Stimulated activated CD8-positive, alpha-beta memory T cell treated with anti-CD3 and anti-CD28 coated beads, Interleukin-7, amount 100 ng/mL, for 4 hours (primary cell): ENCODE results near the gene DPYSL4.

Experiments
- DNase-seq, 2 donors: peaks; one replicate each; pipeline ENCODE4 v3.0.0-alpha.2; 2020; ENCODE audit warnings: low read depth in 2 of 2

Gene DPYSL4

GRCh38 chr10:132186488-132187429 is at the start of gene DPYSL4:
DPYSL4 (plus strand) TSS chr10:132186948; CDS start chr10:132187064, 116 bp downstream.
- DNase-seq, result no peak

- DNase-seq, result no peak
Observed at GRCh38 chr10:132137111-132138072, 49.4 kb upstream of the DPYSL4 start.

- DNase-seq, result no peak
Observed at GRCh38 chr10:132138133-132138532, 48.6 kb upstream of the DPYSL4 start.

GRCh38 chr10:132138596-132138995 is 48.2 kb upstream of the DPYSL4 start:
- DNase-seq, result no peak

- no peak for DNase-seq
Observed at GRCh38 chr10:132139526-132139925, 47.2 kb upstream of the DPYSL4 start.

GRCh38 chr10:132140167-132140925 is 46.4 kb upstream of the DPYSL4 start:
- DNase-seq, result no peak

- DNase-seq, result no peak
Observed at GRCh38 chr10:132141076-132141475, 45.7 kb upstream of the DPYSL4 start.

- no peak for DNase-seq
Observed at GRCh38 chr10:132141526-132142395, 45.0 kb upstream of the DPYSL4 start.

GRCh38 chr10:132142396-132143161 is 44.2 kb upstream of the DPYSL4 start:
- DNase-seq, result peak in 1 of 2 donors; percentile 21

- no peak for DNase-seq
Observed at GRCh38 chr10:132143162-132143561, 43.6 kb upstream of the DPYSL4 start.

GRCh38 chr10:132144086-132144485 is 42.7 kb upstream of the DPYSL4 start:
- DNase-seq, result no peak

GRCh38 chr10:132145002-132145401 is 41.7 kb upstream of the DPYSL4 start:
- DNase-seq, result no peak

- no peak for DNase-seq
Observed at GRCh38 chr10:132145521-132146185, 41.1 kb upstream of the DPYSL4 start.

GRCh38 chr10:132146271-132146671 is 40.5 kb upstream of the DPYSL4 start:
- DNase-seq, result no peak

- DNase-seq, result no peak
Observed at GRCh38 chr10:132146941-132147915, 39.5 kb upstream of the DPYSL4 start.

- no peak for DNase-seq
Observed at GRCh38 chr10:132148261-132149251, 38.2 kb upstream of the DPYSL4 start.

GRCh38 chr10:132149271-132149670 is 37.5 kb upstream of the DPYSL4 start:
- DNase-seq, result no peak
